K562 (cell line): ENCODE data around the gene ERP27. TPM values are rescaled to one million over a fixed set of nuclear protein-coding genes. Genes with fewer than 3 reads are reported as not detected.

Experiments used
- ATF2 ChIP-seq: sonication (generic); formaldehyde crosslinking; IDR thresholded peaks from 2 replicates; pipeline ENCODE4 v1.8.1; 2022; ENCODE audit warnings: missing genetic modification reagents
- CHCHD3 ChIP-seq: fragments of 250-450 bp; sonication (Bioruptor Pico); IDR thresholded peaks from 2 replicates; pipeline ENCODE4 v2.1.2; 2022; ENCODE audit warnings: mild to moderate bottlenecking
- CREB3L1 ChIP-seq: fragments of 450-650 bp; IDR thresholded peaks from 2 replicates; pipeline ENCODE4 v1.6.1; 2014; ENCODE audit warnings: low read depth, mild to moderate bottlenecking, moderate library complexity, borderline replicate concordance
- HINFP ChIP-seq: fragments of 450-650 bp; conservative IDR thresholded peaks from 2 replicates; pipeline ENCODE4 v1.6.1; 2016; ENCODE audit warnings: missing genetic modification characterization, low read depth, mild to moderate bottlenecking, control low read depth, missing compliant biosample characterization
- KAT8 ChIP-seq: fragments of 450-650 bp; IDR thresholded peaks from 2 replicates; pipeline ENCODE4 v1.6.1; 2016; ENCODE audit warnings: low read depth, mild to moderate bottlenecking
- LEF1 ChIP-seq: fragments of 450-650 bp; IDR thresholded peaks from 2 replicates; pipeline ENCODE4 v1.6.1; 2016; ENCODE audit warnings: mild to moderate bottlenecking
- MYNN ChIP-seq, 2 experiments: sonication (generic); formaldehyde crosslinking in 1 of 2; IDR thresholded peaks; 2 replicates each; pipeline versions ENCODE4 v1.5.0 to v1.6.1; 2016 to 2020; ENCODE audit warnings: antibody characterized with exemption in 1 of 2, missing genetic modification reagents in 1 of 2
- PCBP1 ChIP-seq: fragments of 200-400 bp; formaldehyde crosslinking; IDR thresholded peaks from 2 replicates; pipeline ENCODE4 v1.6.1; 2018; ENCODE audit warnings: mild to moderate bottlenecking, low read depth, low read length; ENCODE audit not compliant: poor library complexity, severe bottlenecking
- POLR2B ChIP-seq: fragments of 450-650 bp; IDR thresholded peaks from 2 replicates; pipeline ENCODE4 v1.6.1; 2018; ENCODE audit warnings: low read depth; ENCODE audit not compliant: partially characterized antibody
- POLR2H ChIP-seq: IDR thresholded peaks from 2 replicates; pipeline ENCODE4 v1.6.1; 2016; ENCODE audit warnings: missing genetic modification characterization, low read depth, mild to moderate bottlenecking, control low read depth, missing compliant biosample characterization, moderate library complexity
- PRDM10 ChIP-seq: fragments of 450-650 bp; IDR thresholded peaks from 2 replicates; pipeline ENCODE4 v1.6.1; 2018; ENCODE audit not compliant: partially characterized antibody
- SMAD4 ChIP-seq: fragments of 250-450 bp; sonication (Bioruptor Pico); conservative IDR thresholded peaks from 2 replicates; pipeline ENCODE4 v1.8.0; 2021; ENCODE audit warnings: inconsistent platforms, mild to moderate bottlenecking, moderate library complexity
- UBTF ChIP-seq, 2 experiments: IDR thresholded peaks; 2 replicates each; pipeline ENCODE4 v1.6.1; 2012; ENCODE audit warnings: improper control_type of control experiment in 2 of 2, low read depth in 2 of 2, low read length in 2 of 2, borderline replicate concordance in 1 of 2
- ZNF395 ChIP-seq: fragments of 200-800 bp; sonication (Bioruptor generic); IDR thresholded peaks from 2 replicates; pipeline ENCODE4 v1.6.1; 2017; ENCODE audit warnings: missing genetic modification characterization, missing compliant biosample characterization
- polyA plus RNA-seq, 8 experiments: library from polyadenylated mRNA; depleted of rRNA in 4 of 8; stranded (reverse) in 5 of 8; unstranded in 3 of 8; fragments of >200 nt; fragmentation: Nextera tagmentation in 2 of 8; fragmentation: Illumina TruSeq in 1 of 8; extraction: Ambion mirVana in 2 of 8; extraction: Trizol in 1 of 8; gene quantifications; 2 replicates each; pipeline versions ENCODE4 v1.2.1 to v1.2.3, GENCODE V29; 2011 to 2014; ENCODE audit warnings: inconsistent platforms in 1 of 8, missing spikeins in 1 of 8
- total RNA-seq, 7 experiments: library from RNA; depleted of rRNA in 6 of 7; stranded (reverse); fragments of >200 nt in 6 of 7; fragmentation: Illumina TruSeq in 2 of 7; extraction: Trizol in 2 of 7; gene quantifications; 2 replicates each; pipeline versions ENCODE4 v1.2.1 to v1.2.3, GENCODE V29; 2011 to 2021; ENCODE audit warnings: low replicate concordance in 1 of 7

ERP27 gene
- total and polyA plus RNA-seq, 9 of the 15 experiments (the other 6 are each of a cell fraction or from before 2014, with no cell fraction given) = 0.07 to 0.27 (median 0.11) TPM; not detected in 6

- no peak for TF ChIP-seq ATF2 (CRISPR knock-in tag)
- TF ChIP-seq PCBP1 = no peak
- TF ChIP-seq ZNF395 = peak; percentile 36; the same call in 1 of the 2 replicates
- TF ChIP-seq LEF1 = no peak
- TF ChIP-seq CHCHD3 (CRISPR knock-in tag) = no peak
- TF ChIP-seq MYNN (IDR thresholded peaks at IDR 0.05) = no peak
- no peak for TF ChIP-seq MYNN (CRISPR knock-in tag; IDR thresholded peaks at IDR 0.05)
- TF ChIP-seq UBTF (IDR thresholded peaks at IDR 0.05; ENCODE audit: borderline replicate concordance in 1 of 2, low read depth in 2 of 2, low read length in 2 of 2) = no peak
- no peak for TF ChIP-seq POLR2B
- TF ChIP-seq HINFP = no peak
- no peak for TF ChIP-seq CREB3L1
- TF ChIP-seq SMAD4 (CRISPR knock-in tag) = peak; percentile 84
- TF ChIP-seq KAT8 = no peak
- TF ChIP-seq PRDM10 = no peak
- TF ChIP-seq POLR2H (tag) = no peak
These were observed 13.8 kb downstream of the ERP27 start (continued) for GRCh38 chr12:14924541-14924940.
